ENCODE data around the gene PARN.

DNA sequence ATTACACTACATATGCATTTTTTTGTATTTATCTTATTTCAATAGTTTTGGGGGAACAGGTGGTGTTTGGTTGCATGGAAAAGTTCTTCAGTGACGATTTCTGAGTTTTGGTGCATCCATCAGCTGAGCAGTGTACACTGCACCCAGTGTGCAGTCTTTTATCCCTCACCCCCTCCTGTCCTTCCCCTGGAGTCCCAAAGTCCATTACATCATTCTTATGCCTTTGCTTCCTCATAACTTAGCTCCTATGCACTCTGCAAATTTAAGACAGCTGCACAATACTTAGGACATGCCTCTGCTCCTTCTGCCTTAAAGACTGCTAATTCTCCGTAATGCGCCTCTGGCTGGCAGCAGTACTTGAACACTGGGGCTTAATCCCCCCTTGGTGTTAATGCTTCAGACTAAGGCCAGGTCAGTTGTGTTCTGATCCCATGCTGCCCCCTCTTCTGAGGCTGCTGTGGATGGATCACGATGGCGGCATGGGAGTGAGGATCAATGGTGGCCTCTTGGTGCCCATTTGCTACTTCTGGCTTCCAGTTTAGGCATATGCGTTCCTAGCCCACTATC lies 146.2 kb downstream of the PARN start:
- no peak for TF ChIP-seq ETV6 (CRISPR knock-in tag; IDR thresholded peaks at IDR 0.05)
- TF ChIP-seq, protein P1, sequence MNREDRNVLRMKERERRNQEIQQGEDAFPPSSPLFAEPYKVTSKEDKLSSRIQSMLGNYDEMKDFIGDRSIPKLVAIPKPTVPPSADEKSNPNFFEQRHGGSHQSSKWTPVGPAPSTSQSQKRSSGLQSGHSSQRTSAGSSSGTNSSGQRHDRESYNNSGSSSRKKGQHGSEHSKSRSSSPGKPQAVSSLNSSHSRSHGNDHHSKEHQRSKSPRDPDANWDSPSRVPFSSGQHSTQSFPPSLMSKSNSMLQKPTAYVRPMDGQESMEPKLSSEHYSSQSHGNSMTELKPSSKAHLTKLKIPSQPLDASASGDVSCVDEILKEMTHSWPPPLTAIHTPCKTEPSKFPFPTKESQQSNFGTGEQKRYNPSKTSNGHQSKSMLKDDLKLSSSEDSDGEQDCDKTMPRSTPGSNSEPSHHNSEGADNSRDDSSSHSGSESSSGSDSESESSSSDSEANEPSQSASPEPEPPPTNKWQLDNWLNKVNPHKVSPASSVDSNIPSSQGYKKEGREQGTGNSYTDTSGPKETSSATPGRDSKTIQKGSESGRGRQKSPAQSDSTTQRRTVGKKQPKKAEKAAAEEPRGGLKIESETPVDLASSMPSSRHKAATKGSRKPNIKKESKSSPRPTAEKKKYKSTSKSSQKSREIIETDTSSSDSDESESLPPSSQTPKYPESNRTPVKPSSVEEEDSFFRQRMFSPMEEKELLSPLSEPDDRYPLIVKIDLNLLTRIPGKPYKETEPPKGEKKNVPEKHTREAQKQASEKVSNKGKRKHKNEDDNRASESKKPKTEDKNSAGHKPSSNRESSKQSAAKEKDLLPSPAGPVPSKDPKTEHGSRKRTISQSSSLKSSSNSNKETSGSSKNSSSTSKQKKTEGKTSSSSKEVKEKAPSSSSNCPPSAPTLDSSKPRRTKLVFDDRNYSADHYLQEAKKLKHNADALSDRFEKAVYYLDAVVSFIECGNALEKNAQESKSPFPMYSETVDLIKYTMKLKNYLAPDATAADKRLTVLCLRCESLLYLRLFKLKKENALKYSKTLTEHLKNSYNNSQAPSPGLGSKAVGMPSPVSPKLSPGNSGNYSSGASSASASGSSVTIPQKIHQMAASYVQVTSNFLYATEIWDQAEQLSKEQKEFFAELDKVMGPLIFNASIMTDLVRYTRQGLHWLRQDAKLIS (CRISPR knock-in tag; IDR thresholded peaks at IDR 0.05; ENCODE audit: borderline replicate concordance): no peak

Data from WTC11 (cell line).